ENCODE results near the gene MED31.

DNA sequence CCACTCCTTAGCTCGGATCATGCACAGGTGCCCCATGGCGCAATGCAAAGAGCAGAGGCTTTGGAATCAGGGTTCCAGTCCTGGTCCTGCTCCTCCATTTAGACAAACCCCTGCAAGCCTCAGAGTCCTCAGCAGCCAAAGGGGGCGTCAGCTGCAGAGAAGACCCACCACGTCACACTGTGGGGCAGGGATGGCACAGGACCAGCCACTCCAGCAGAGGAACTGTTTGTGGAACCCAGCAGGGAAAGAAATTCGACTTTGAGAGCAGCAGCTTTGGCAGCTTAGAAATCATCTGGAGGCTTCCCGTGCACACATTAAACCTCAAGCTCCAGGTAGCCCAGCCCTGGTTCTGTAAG, 25.4 kb upstream of the MED31 start:
- TF ChIP-seq POLR2A (IDR thresholded peaks at IDR 0.05; ENCODE audit: low read depth, low read length) = no peak
- no peak for TF ChIP-seq CEBPB (IDR thresholded peaks at IDR 0.05; ENCODE audit: low read depth, low read length)
- TF ChIP-seq, protein P1, sequence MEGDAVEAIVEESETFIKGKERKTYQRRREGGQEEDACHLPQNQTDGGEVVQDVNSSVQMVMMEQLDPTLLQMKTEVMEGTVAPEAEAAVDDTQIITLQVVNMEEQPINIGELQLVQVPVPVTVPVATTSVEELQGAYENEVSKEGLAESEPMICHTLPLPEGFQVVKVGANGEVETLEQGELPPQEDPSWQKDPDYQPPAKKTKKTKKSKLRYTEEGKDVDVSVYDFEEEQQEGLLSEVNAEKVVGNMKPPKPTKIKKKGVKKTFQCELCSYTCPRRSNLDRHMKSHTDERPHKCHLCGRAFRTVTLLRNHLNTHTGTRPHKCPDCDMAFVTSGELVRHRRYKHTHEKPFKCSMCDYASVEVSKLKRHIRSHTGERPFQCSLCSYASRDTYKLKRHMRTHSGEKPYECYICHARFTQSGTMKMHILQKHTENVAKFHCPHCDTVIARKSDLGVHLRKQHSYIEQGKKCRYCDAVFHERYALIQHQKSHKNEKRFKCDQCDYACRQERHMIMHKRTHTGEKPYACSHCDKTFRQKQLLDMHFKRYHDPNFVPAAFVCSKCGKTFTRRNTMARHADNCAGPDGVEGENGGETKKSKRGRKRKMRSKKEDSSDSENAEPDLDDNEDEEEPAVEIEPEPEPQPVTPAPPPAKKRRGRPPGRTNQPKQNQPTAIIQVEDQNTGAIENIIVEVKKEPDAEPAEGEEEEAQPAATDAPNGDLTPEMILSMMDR (conservative IDR thresholded peaks at IDR 0.05; ENCODE audit: low read depth, low read length) = no peak
- TF ChIP-seq RAD21 (IDR thresholded peaks at IDR 0.05; ENCODE audit: low read length) = no peak
- no peak for TF ChIP-seq BHLHE40 (IDR thresholded peaks at IDR 0.05; ENCODE audit: low read depth, low read length)
- TF ChIP-seq SMC3 (IDR thresholded peaks at IDR 0.05; ENCODE audit: low read depth, low read length) = no peak
- TF ChIP-seq, protein P2, sequence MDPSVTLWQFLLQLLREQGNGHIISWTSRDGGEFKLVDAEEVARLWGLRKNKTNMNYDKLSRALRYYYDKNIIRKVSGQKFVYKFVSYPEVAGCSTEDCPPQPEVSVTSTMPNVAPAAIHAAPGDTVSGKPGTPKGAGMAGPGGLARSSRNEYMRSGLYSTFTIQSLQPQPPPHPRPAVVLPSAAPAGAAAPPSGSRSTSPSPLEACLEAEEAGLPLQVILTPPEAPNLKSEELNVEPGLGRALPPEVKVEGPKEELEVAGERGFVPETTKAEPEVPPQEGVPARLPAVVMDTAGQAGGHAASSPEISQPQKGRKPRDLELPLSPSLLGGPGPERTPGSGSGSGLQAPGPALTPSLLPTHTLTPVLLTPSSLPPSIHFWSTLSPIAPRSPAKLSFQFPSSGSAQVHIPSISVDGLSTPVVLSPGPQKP (IDR thresholded peaks at IDR 0.05; ENCODE audit: borderline replicate concordance, low read depth, low read length) = no peak
- TF ChIP-seq, protein P3, sequence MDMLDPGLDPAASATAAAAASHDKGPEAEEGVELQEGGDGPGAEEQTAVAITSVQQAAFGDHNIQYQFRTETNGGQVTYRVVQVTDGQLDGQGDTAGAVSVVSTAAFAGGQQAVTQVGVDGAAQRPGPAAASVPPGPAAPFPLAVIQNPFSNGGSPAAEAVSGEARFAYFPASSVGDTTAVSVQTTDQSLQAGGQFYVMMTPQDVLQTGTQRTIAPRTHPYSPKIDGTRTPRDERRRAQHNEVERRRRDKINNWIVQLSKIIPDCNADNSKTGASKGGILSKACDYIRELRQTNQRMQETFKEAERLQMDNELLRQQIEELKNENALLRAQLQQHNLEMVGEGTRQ (IDR thresholded peaks at IDR 0.05; ENCODE audit: low read depth, low read length) = no peak
- no peak for TF ChIP-seq RFX5 (IDR thresholded peaks at IDR 0.05; ENCODE audit: low read depth, low read length)
- no peak for TF ChIP-seq MXI1 (IDR thresholded peaks at IDR 0.05; ENCODE audit: borderline replicate concordance, low read depth, low read length)
- no peak for TF ChIP-seq RCOR1 (IDR thresholded peaks at IDR 0.05; ENCODE audit: insufficient replicate concordance, low read length)
- TF ChIP-seq FOS (IDR thresholded peaks at IDR 0.05; ENCODE audit: low read depth, low read length) = no peak
- TF ChIP-seq MAFK (IDR thresholded peaks at IDR 0.05; ENCODE audit: low read depth, low read length) = no peak
- no peak for TF ChIP-seq CHD1 (IDR thresholded peaks at IDR 0.05; ENCODE audit: low read depth, low read length)
